Measurements from ENCODE around the gene S100A9.

GRCh38 chr1:153352523-153352922, 5.1 kb upstream of the S100A9 start:
- TF ChIP-seq CTCF (conservative IDR thresholded peaks at IDR 0.05; ENCODE audit: low read depth in 2 of 2), result peak; percentile 90 to 92
- TF ChIP-seq REST (IDR thresholded peaks at IDR 0.05; ENCODE audit: unreplicated experiment), result no peak
- TF ChIP-seq POLR2AphosphoS5 (IDR thresholded peaks at IDR 0.05; ENCODE audit: low read depth), result no peak
